WERI-Rb-1 (cell line): ENCODE data around the gene CFAP54.

ENCODE experiments used
- DNase-seq: peaks from one replicate; pipeline ENCODE4 v3.0.0-alpha.2; 2020
- H3K27ac ChIP-seq: fragments of 250-450 bp; sonication (Bioruptor Pico); 2 replicates; pipeline ENCODE4 v1.5.1; 2020; ENCODE audit warnings: mild to moderate bottlenecking, moderate library complexity
- H3K27me3 ChIP-seq: fragments of 250-450 bp; sonication (Bioruptor Pico); 2 replicates; pipeline ENCODE4 v1.5.1; 2021; ENCODE audit warnings: mild to moderate bottlenecking, low read depth, moderate library complexity; ENCODE audit not compliant: insufficient read depth, severe bottlenecking
- H3K36me3 ChIP-seq: fragments of 250-450 bp; sonication (Bioruptor Pico); 2 replicates; pipeline ENCODE4 v1.5.1; 2020; ENCODE audit warnings: mild to moderate bottlenecking, moderate library complexity
- H3K4me3 ChIP-seq: 2 replicates; pipeline ENCODE4 v1.5.1; 2011; ENCODE audit warnings: low read depth, mild to moderate bottlenecking, control low read depth, low read length
- H3K9me3 ChIP-seq: fragments of 250-450 bp; sonication (Bioruptor Pico); 2 replicates; pipeline ENCODE4 v1.5.1; 2021; ENCODE audit warnings: mild to moderate bottlenecking, moderate library complexity; ENCODE audit not compliant: severe bottlenecking
- CTCF ChIP-seq: IDR thresholded peaks from 2 replicates; pipeline ENCODE4 v1.5.1; 2011; ENCODE audit warnings: low read depth, mild to moderate bottlenecking, control low read depth, inconsistent platforms, low read length

Gene CFAP54

GRCh38 chr12:96886998-96887677 lies 397.8 kb downstream of the CFAP54 start:
- no peak for DNase-seq
- no peaks in the 10 kb centered on the region for H3K36me3 ChIP-seq
- no peak for TF ChIP-seq CTCF

GRCh38 chr12:96889273-96889933 lies 400.0 kb downstream of the CFAP54 start:
- H3K27me3 ChIP-seq, result no peaks in the 10 kb centered on the region
- H3K9me3 ChIP-seq, result no peaks in the 10 kb centered on the region
- DNase-seq, result no peak
- no peak for TF ChIP-seq CTCF
- H3K36me3 ChIP-seq, result no peaks in the 10 kb centered on the region
- no peak overlapping the region for H3K27ac ChIP-seq
- H3K4me3 ChIP-seq, result no peak overlapping the region

More at GRCh38 chr12:96886998-96887677, 397.8 kb downstream of the CFAP54 start:
- Histone ChIP-seq H3K4me3 (no peak overlapping the region), H3K9me3 (no peaks in the 10 kb centered on the region), H3K27me3 (no peaks in the 10 kb centered on the region), H3K27ac (no peak overlapping the region)

- no peak overlapping the region for H3K27ac ChIP-seq
These were observed 401.0 kb downstream of the CFAP54 start for GRCh38 chr12:96890331-96890730.

GRCh38 chr12:96892104-96892503 lies 402.7 kb downstream of the CFAP54 start:
- Histone ChIP-seq H3K27ac (no peak overlapping the region), H3K27me3 (no peaks in the 10 kb centered on the region), H3K9me3 (no peaks in the 10 kb centered on the region), H3K4me3 (no peak overlapping the region), H3K36me3 (no peaks in the 10 kb centered on the region)
- DNase-seq, result no peak
- no peak for TF ChIP-seq CTCF

More at GRCh38 chr12:96890331-96890730, 401.0 kb downstream of the CFAP54 start:
- Histone ChIP-seq H3K27me3 (no peaks in the 10 kb centered on the region), H3K9me3 (no peaks in the 10 kb centered on the region), H3K4me3 (no peak overlapping the region), H3K36me3 (no peaks in the 10 kb centered on the region)
- DNase-seq, result no peak
- no peak for TF ChIP-seq CTCF

GRCh38 chr12:96897421-96897820 lies 408.0 kb downstream of the CFAP54 start:
- no peak for DNase-seq
- H3K36me3 ChIP-seq, result no peaks in the 10 kb centered on the region

More at GRCh38 chr12:96897421-96897820, 408.0 kb downstream of the CFAP54 start:
- Histone ChIP-seq H3K9me3 (no peaks in the 10 kb centered on the region), H3K27ac (no peak overlapping the region), H3K27me3 (no peaks in the 10 kb centered on the region), H3K4me3 (no peak overlapping the region)
- no peak for TF ChIP-seq CTCF
